ENCODE measurements around the gene PURB.
"Not testable (repeated sequence)": the region's sequence is repeated elsewhere in the genome, so short reads cannot be mapped to it uniquely, and the experiment has no call there.

Gene PURB

GRCh38 chr7:44882899-44883298 lies 2.4 kb downstream of the PURB start:
- H3K4me3 Mint-ChIP-seq = peak overlapping the region; percentile 25 to 89
- ATAC-seq (replicated peaks) (no peak), DNase-seq (no peak)
- no peaks in the 10 kb centered on the region for H3K27me3 Mint-ChIP-seq
- peaks cover 24 to 39% of the 10 kb centered on the region in 2 donors for H3K36me3 Mint-ChIP-seq
- no peaks in the 10 kb centered on the region for H3K9me3 Mint-ChIP-seq
- H3K27ac Mint-ChIP-seq = no peak overlapping the region
- peaks cover 21 to 53% of the 10 kb centered on the region in 2 donors for H3K4me1 Mint-ChIP-seq

DNA sequence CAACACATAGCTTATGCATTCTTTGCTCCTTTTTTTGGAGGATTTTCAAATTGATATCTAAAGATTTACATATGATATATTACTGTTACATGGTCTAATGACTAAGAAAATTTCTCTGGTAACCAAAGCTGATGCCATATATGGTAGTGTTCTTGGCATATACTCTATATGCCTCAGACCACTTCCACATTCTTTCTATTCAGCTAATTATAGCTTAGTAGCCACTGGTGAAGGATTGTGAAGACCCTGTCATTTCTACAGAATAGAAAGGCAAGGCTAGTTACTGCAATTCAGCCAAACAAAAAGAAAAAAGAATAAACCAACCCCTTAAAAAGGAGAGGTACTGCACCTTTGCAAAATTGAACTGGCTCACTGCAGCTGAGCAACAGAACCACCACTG lies 3.7 kb downstream of the PURB start:
- peaks cover 17 to 49% of the 10 kb centered on the region in 2 donors for H3K4me1 Mint-ChIP-seq
- ATAC-seq (replicated peaks) = peak; percentile 23 to 29

DNA sequence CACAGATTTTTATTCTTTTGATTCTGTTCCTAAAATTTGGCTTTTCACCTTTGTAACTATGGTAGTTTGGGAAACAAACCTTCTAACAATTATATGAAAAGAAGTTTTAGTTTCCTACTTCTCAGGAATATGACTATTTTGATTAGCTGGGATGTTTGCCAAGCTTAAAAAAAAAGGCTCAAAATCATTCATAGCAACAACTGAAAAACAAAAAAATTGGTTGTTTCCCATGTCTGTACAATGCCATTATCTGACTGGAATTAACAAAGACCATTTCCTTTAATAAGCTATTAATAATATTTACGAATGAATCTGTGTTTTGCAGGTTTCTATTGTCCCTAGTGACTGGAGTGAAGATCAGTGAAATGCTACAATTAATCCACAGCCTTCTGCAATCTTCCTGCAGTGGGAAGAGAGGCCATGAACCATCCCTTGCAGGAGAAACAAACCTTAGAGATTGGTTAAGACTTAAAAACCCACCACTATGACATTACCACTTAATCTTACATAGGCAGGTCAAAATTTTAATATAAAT lies 4.2 kb downstream of the PURB start:
- no peak for ATAC-seq (replicated peaks)
- no peak for DNase-seq
- Mint-ChIP-seq H3K4me3 (peak overlapping the region; percentile 77 to 79), H3K27me3 (no peaks in the 10 kb centered on the region), H3K4me1 (peaks cover 17 to 52% of the 10 kb centered on the region in 2 donors), H3K27ac (peak overlapping the region; percentile 67), H3K9me3 (no peaks in the 10 kb centered on the region), H3K36me3 (peaks cover 24 to 39% of the 10 kb centered on the region in 2 donors)

More for the DNA sequence above, 3.7 kb downstream of the PURB start:
- peaks cover 24 to 39% of the 10 kb centered on the region in 2 donors for H3K36me3 Mint-ChIP-seq
- no peaks in the 10 kb centered on the region for H3K27me3 Mint-ChIP-seq
- no peaks in the 10 kb centered on the region for H3K9me3 Mint-ChIP-seq
- H3K27ac Mint-ChIP-seq = peak overlapping the region; percentile 67
- H3K4me3 Mint-ChIP-seq = peak overlapping the region; percentile 77 to 79
- no peak for DNase-seq

GRCh38 chr7:44880317-44881018 lies 4.9 kb downstream of the PURB start:
- peaks cover 19 to 34% of the 10 kb centered on the region in 2 donors for H3K36me3 Mint-ChIP-seq
- H3K4me3 Mint-ChIP-seq = peak overlapping the region; percentile 77 to 79
- H3K9me3 Mint-ChIP-seq = no peaks in the 10 kb centered on the region
- no peaks in the 10 kb centered on the region for H3K27me3 Mint-ChIP-seq
- peak overlapping the region; percentile 67 for H3K27ac Mint-ChIP-seq
- H3K4me1 Mint-ChIP-seq = peaks cover 13 to 48% of the 10 kb centered on the region in 2 donors
- DNase-seq = no peak
- no peak for ATAC-seq (replicated peaks)

DNA sequence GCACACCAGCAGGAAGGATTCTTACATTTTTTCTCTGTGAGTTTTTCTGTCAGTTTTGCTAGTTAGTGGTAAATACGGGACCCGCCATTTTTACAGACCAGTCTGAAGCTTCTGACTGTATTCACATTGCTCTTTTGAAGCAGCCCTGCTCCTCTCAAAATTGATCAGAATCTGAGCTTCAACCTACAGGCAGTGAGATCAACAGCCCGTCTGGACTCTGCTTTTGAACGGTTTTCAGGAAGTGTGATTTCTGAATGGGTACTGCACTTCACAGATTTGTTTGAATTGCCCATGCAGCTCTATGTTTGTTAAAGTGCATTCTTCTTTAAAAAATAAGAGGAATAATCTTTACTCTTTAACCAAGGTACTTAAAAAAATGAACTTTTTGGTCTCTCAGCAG lies 8.9 kb downstream of the PURB start:
- peak in 1 of 2 donors; percentile 58 for ATAC-seq (replicated peaks)
- Mint-ChIP-seq H3K27me3 (no peaks in the 10 kb centered on the region), H3K36me3 (peaks cover 11 to 14% of the 10 kb centered on the region in 2 donors)

DNA sequence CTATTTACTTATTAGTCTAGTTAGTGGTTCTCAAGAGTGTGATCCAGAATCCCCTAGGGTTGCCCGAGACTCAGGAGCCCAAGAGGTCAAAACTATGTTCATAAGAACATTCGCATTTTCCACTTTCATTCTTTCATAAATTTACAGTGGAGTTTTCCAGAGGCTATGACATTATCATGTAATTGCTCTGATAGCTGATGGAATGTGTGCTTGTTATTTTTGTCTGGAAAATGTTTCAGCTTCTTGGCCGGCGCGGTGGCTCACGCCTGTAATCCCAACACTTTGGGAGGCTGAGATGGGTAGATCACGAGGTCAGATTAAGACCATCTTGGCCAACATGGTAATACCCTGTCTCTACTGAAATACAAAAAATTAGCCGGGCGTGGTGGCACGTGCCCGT lies 10.1 kb downstream of the PURB start:
- peaks cover 7 to 8% of the 10 kb centered on the region in 2 donors for H3K36me3 Mint-ChIP-seq
- no peak overlapping the region for H3K27ac Mint-ChIP-seq
- no peaks in the 10 kb centered on the region for H3K27me3 Mint-ChIP-seq
- no peaks in the 10 kb centered on the region for H3K9me3 Mint-ChIP-seq
- no peak overlapping the region for H3K4me3 Mint-ChIP-seq
- no peak for ATAC-seq (replicated peaks)
- DNase-seq = no peak
- peaks cover 4 to 21% of the 10 kb centered on the region in 2 donors for H3K4me1 Mint-ChIP-seq

More for the DNA sequence above, 8.9 kb downstream of the PURB start:
- DNase-seq = no peak
- H3K27ac Mint-ChIP-seq = peak overlapping the region; percentile 25
- H3K4me1 Mint-ChIP-seq = peaks cover 9 to 33% of the 10 kb centered on the region in 2 donors
- no peaks in the 10 kb centered on the region for H3K9me3 Mint-ChIP-seq
- no peak overlapping the region for H3K4me3 Mint-ChIP-seq

DNA sequence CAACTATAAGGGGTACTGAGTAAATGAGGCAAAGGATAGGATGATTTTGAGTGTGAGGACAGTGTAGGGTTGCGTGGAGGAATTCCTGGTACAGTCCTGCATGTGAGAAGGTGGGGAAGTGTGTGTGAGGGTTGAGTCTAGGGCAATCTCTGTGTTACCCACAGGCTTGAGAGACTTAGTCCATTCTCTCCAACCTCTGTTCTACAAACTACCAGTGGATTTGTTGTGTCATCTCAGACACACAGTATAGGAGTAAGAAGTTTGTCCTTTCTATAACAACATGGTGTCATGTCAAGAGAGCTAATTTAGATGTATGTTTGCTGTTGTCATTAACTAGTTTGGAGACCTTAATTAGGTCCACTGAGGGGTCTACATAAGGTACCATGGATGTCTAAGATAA lies 12.5 kb downstream of the PURB start:
- Mint-ChIP-seq H3K4me1 (peaks cover 1 to 13% of the 10 kb centered on the region in 2 donors), H3K9me3 (no peaks in the 10 kb centered on the region), H3K4me3 (no peak overlapping the region), H3K27ac (no peak overlapping the region), H3K27me3 (no peaks in the 10 kb centered on the region), H3K36me3 (peaks cover 0 to 1% of the 10 kb centered on the region in 2 donors)
- DNase-seq (no peak), ATAC-seq (replicated peaks) (no peak)

- not testable (repeated sequence) for DNase-seq; H3K4me1 Mint-ChIP-seq; ATAC-seq (replicated peaks); H3K36me3 Mint-ChIP-seq; H3K9me3 Mint-ChIP-seq; H3K27me3 Mint-ChIP-seq; H3K27ac Mint-ChIP-seq; H3K4me3 Mint-ChIP-seq
Measured at GRCh38 chr7:44871918-44872317, 13.4 kb downstream of the PURB start.

DNA sequence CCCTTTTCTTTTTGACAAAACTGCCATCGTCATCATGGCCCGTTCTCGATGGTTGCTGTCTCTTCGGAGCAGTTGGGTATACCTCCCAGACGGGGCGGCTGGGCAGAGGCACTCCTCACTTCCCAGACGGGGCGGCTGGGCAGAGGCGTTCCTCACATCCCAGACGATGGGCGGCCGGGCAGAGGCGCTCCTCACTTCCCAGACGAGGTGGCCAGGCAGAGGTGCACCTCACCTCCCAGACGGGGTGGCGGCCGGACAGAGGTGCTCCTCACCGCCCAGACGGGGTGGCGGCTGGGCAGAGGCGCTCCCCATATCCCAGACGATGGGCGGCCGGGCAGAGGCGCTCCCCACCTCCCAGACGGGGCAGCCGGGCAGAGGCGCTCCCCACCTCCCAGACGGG lies 14.6 kb downstream of the PURB start:
- DNase-seq; H3K9me3 Mint-ChIP-seq; ATAC-seq (replicated peaks); H3K27ac Mint-ChIP-seq; H3K4me1 Mint-ChIP-seq; H3K27me3 Mint-ChIP-seq; H3K36me3 Mint-ChIP-seq; H3K4me3 Mint-ChIP-seq: not testable (repeated sequence)

DNA sequence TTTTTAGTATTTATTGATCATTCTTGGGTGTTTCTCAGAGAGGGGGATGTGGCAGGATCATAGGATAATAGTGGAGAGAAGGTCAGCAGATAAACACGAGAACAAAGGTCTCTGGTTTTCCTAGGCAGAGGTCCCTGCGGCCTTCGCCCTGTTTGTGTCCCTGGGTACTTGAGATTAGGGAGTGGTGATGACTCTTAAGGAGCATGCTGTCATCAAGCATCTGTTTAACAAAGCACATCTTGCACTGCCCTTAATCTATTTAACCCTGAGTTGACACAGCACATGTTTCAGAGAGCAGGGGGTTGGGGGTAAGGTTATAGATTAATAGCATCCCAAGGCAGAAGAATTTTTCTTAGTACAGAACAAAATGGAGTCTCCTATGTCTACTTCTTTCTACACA lies 15.0 kb downstream of the PURB start:
- H3K9me3 Mint-ChIP-seq; ATAC-seq (replicated peaks); H3K4me1 Mint-ChIP-seq; H3K27ac Mint-ChIP-seq; H3K36me3 Mint-ChIP-seq; H3K4me3 Mint-ChIP-seq; H3K27me3 Mint-ChIP-seq; DNase-seq: not testable (repeated sequence)

DNA sequence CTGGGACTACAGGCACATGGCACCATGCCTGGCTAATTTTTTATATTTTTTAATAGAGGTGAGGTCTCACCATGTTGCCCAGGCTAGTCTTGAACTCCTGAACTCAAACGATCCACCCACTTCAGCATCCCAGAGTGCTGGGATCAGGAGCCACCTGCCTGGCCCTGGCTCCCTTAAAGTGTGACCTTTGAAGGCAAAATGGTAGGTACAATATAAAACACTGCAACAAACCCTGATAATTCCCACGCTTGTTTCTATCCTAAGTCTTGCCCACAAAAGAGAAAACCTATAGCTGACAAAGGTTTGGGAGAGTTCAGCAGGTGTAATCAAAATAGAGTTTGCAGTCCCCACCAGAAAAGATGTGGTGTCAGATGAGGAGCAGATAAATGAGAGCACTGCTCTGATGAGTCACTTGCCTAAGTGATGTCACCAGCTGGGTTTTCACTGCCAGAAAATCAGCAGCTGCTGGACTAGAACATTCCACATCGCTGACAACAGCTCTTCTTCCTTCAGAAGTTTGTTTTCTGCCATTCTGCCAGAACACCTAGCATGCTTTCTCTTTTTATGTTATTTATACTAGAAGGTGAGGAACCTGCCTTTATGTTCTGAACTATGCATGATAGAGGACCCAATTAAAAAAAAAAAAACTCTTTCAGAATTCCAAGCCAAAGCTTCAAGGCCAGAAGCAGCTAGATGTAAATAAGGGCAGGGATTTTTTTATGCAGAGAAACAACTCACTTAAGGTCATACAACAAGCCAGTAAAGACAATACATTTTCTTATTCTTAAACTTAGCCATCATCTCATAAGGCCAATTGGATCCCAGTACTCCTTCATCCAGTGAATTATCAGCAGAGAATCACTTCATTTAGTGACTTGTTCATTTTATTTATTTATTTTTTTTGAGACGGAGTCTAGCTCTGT lies 18.0 kb downstream of the PURB start:
- no peak for ATAC-seq (replicated peaks)
- Mint-ChIP-seq H3K4me3 (no peak overlapping the region), H3K9me3 (no peaks in the 10 kb centered on the region), H3K27me3 (peaks cover 4 to 5% of the 10 kb centered on the region in 2 donors), H3K27ac (no peak overlapping the region), H3K36me3 (peaks cover 0 to 1% of the 10 kb centered on the region in 2 donors), H3K4me1 (peaks cover 0 to 1% of the 10 kb centered on the region in 2 donors)
- no peak for DNase-seq

- H3K27ac Mint-ChIP-seq; H3K4me3 Mint-ChIP-seq; H3K27me3 Mint-ChIP-seq; H3K4me1 Mint-ChIP-seq; H3K36me3 Mint-ChIP-seq; H3K9me3 Mint-ChIP-seq; DNase-seq; ATAC-seq (replicated peaks): not testable (repeated sequence)
Measured at GRCh38 chr7:44861949-44862348, 23.4 kb downstream of the PURB start.

DNA sequence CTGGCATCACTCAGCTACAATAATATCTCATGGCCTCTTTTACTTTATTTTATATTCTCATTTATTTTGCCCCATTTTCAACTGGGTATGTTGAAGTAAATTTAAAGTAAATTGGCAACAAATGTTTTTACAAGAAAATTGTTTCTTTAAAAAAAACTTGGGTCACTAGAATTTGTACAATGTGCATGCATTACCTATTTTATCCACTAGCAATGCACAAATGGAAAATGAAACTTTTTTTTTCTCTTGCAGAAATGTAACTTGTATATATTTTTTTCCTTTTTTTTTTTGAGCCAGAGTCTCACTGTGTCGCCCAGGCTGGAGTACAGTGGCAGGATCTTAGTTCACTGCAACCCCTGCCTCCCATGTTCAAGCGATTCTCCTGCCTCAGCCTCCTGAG lies 27.2 kb downstream of the PURB start:
- ATAC-seq (replicated peaks) (no peak), DNase-seq (no peak)
- no peaks in the 10 kb centered on the region for H3K9me3 Mint-ChIP-seq
- peaks cover 1 to 7% of the 10 kb centered on the region in 2 donors for H3K4me1 Mint-ChIP-seq
- H3K36me3 Mint-ChIP-seq = no peaks in the 10 kb centered on the region
- no peak overlapping the region for H3K4me3 Mint-ChIP-seq
- peaks cover 4 to 5% of the 10 kb centered on the region in 2 donors for H3K27me3 Mint-ChIP-seq
- H3K27ac Mint-ChIP-seq = no peak overlapping the region

DNA sequence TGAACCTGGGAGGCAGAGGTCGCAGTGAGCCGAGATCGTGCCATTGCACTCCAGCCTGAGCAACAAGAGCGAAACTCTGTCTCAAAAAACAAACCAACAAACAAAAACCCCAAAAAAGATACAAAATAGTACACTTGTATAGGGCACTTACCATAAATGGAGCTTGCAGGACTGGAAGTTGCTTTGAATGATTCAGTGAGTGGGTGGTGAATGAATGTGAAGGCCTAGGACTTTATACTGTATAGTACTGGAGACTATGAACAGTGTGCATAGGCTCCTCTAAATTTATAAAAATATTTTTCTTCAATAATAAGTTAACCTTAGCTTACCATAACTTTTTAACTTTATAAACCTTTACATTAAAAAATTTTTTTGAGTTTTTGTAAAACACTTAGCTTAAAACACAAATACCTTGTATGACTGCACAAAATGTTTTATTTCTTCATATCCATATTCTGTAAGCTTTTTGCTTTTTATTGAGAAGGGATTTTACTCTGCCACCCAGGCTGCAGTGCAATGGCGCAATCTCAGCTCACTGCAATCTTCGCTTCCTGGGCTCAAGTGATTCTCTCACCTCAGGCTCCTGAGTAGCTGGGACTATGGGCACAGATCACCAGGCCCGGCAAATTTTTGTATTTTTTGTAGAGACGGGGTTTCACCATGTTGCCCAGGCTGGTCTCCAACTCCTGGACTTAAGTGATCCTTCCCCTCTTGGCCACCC lies 30.5 kb downstream of the PURB start:
- H3K36me3 Mint-ChIP-seq = no peaks in the 10 kb centered on the region
- no peak for DNase-seq
- no peak overlapping the region for H3K27ac Mint-ChIP-seq
- peaks cover 3 to 7% of the 10 kb centered on the region in 2 donors for H3K4me1 Mint-ChIP-seq
- H3K27me3 Mint-ChIP-seq = no peaks in the 10 kb centered on the region
- H3K9me3 Mint-ChIP-seq = no peaks in the 10 kb centered on the region
- no peak for ATAC-seq (replicated peaks)
- no peak overlapping the region for H3K4me3 Mint-ChIP-seq

Data from stimulated activated naive B cell treated with anti-CD40 and anti-IgM and Interleukin-4, amounts not matched to agents 10 μg/mL and 1 μg/mL and 100 μg/mL, for 72 hours (primary cell).